GM19351 (cell line): ENCODE measurements around the gene IPCEF1.
"Not testable (repeated sequence)": the region's sequence is repeated elsewhere in the genome, so short reads cannot be mapped to it uniquely, and the experiment has no call there.

Source experiments
- ATAC-seq: cut with Tn5 transposase; IDR thresholded peaks from one replicate; pipeline ENCODE4 v1.9.1; 2021; ENCODE audit warnings: mild to moderate bottlenecking, moderate library complexity; ENCODE audit not compliant: unreplicated experiment

The IPCEF1 gene

GRCh38 chr6:154228521-154228905 is 128.1 kb downstream of the IPCEF1 start:
- ATAC-seq, result no peak

DNA sequence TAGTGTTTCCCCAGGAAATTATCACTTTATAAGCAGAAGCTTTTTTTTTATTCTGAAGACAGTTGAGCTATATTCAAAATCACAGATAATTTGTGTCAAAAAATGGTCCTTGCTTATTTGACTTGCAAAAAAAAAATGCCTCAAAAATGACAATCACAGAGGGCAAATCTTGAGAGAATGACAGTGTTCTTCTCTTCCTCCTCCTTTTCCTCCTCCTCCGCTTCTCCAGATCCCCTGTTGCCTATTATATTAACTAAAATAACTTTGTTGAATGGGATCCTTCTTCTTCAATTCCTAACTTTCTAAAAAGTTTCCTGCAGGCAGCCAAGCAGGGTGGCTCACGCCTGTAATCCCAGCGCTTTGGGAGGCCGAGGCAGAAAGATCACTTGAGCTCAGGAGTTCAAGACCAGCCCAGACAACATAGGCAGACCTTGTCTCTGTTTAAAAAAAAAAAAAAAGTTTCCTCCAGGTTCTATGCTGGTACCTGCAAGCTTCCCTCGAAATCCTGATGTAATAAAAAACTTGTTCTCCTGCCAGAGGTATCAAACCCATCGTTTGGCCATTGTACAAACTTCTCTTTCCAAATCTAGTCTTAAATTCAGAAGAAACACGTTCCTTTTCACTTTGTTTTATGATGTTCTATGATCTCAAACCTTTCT is 128.6 kb downstream of the IPCEF1 start:
- no peak for ATAC-seq

GRCh38 chr6:154226461-154226860 is 130.1 kb downstream of the IPCEF1 start:
- ATAC-seq, result no peak

DNA sequence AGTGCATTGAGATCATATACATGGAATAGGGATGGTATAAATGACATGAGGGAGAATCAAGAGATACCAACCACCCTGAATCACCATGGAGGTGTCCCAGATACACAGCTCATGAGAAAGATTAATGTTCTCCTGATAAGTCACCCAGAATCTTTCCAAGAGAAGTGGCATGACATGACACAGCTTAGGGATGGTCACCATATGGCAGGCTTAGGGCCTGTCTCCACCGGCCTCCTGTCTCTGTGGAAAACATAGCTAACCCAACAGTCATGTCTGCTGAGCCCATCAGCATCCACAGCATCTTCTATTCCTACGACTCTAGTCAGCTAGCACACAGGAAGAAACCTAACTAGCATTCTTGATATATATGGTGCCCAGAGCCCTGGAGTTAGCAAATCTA is 133.3 kb downstream of the IPCEF1 start:
- ATAC-seq, result no peak

DNA sequence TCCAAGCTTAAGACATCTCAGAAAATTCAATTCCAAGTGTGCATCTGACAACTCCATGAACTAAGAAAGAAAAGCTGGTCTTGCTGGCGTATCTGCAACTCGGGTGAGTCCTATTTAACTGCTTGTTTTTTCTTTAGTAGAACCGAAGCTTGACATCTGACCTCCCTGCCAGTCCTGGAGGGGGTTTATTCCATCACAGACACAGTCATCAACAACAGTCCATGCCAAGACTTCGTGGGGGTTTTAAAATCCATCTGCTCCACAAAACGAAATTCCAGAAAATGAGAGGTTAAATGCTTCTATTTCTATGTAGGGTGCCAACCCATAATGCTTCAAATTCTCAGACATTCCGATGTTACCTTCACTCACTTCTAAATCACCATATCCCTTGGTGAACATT is 133.9 kb downstream of the IPCEF1 start:
- ATAC-seq, result no peak

- no peak for ATAC-seq
Observed at GRCh38 chr6:154219250-154219649, 137.4 kb downstream of the IPCEF1 start.

- ATAC-seq, result no peak
Observed at GRCh38 chr6:154218787-154219186, 137.8 kb downstream of the IPCEF1 start.

DNA sequence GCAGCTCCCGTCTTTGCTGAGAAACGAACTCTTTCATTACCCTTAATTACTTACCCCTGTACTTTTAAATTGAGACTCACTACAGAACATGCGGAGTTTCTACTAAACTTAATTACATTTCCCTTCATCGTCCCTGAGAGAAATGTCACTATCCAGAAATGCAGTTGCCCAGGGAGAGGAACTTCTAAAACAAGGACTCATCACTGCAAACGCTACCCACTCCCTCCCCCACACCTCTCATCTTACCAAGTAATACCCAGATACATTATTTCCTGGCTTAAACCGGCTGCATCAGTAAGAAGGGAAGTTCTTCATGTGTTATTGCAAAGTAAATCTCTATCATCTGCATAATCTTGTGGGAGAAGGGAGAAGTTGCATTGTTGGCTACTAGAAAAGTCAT is 138.3 kb downstream of the IPCEF1 start:
- ATAC-seq, result no peak

DNA sequence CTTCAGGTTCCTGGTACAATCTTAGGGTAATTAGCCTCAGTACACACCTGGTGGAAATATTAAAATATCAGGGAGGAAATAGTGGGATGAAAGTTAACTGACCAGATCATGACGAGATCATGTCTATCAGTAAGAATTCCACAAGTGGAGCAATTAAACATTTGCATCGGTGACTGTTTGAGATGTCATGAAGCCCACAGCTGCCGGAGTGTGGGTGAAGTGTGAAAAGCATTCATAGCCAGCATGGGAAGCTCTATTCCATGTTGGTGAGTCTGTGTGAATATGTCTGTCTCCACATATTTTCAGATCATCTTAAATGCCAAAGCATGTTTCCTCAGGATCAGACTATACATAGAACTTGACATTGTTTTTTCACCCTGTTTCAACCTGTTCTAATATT is 142.8 kb downstream of the IPCEF1 start:
- no peak for ATAC-seq

- no peak for ATAC-seq
Observed at GRCh38 chr6:154210678-154211077, 145.9 kb downstream of the IPCEF1 start.

DNA sequence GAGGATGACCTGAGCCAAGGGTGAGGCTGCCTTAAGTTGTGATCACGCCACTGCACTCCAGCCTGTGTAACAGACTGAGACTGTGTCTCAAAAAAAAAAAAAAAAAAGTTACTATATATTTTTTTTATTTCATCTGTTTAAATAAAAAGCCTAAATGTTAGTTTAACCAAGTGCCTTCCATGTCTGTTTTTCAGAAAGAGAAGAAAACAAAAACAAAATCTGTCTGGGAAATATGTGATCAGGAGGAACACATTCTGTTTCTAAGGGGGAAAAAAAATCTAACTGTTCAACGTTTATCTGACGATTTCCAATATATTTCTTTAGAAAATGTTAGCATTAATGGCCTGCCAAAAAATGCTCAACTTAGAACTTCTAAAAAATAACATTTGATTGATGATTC is 147.0 kb downstream of the IPCEF1 start:
- no peak for ATAC-seq

- ATAC-seq, result no peak
Observed at GRCh38 chr6:154206996-154207395, 149.6 kb downstream of the IPCEF1 start.

DNA sequence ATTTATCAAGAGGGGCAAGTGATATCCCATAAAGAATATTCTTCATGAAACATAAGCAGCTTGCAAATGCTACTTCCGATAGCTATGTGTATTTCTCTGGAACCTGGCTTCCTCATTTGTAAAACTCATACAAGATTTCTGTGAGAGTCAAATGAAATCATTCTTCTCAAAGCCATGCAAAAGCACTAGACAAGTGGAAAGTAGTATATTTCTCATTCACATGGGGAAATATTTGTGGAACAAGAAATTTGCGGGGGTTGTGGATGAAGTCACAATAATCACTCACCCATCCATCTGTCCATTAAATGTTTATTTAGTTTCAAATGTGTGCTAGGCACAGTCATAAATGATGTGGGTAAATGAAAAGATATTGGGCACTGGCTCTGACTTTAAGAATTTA is 150.5 kb downstream of the IPCEF1 start:
- no peak for ATAC-seq

DNA sequence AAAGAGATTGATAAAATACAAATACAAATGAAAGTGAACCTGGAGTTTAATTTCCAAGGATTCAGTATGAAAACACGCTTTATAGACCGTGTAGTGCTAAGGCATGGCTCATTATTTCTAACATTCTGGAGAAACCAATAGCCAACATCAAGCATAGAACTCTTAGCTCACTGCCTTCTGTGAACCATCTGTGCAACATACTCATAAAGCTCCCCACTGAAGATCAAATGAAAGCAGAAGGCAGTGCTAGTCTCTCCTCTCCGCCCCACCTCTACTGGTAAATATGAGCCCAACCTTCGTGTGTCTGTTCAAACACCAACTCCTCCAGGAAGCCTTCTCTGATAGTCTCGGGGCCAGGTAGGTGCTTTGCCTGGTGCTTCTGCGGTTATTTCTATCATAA is 153.6 kb downstream of the IPCEF1 start:
- no peak for ATAC-seq

GRCh38 chr6:154202339-154202738 is 154.3 kb downstream of the IPCEF1 start:
- no peak for ATAC-seq

DNA sequence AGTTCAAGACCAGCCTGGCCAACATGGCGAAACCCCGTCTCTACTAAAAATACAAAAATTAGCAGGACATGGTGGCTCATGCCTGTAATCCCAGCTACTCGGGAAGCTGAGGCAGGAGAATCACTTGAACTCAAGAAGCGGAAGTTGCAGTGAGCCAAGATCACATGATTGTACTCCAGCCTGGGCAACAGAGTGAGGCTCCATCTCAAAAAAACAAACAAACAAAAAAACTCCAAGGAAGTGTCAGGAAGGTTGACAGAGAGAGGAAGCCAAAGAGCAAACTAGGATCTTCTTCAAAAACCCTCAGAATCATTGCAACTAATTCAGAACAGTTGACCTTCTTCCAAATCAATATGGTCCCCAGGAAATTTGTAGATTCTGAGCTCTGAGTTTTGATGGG is 154.9 kb downstream of the IPCEF1 start:
- not testable (repeated sequence) for ATAC-seq

DNA sequence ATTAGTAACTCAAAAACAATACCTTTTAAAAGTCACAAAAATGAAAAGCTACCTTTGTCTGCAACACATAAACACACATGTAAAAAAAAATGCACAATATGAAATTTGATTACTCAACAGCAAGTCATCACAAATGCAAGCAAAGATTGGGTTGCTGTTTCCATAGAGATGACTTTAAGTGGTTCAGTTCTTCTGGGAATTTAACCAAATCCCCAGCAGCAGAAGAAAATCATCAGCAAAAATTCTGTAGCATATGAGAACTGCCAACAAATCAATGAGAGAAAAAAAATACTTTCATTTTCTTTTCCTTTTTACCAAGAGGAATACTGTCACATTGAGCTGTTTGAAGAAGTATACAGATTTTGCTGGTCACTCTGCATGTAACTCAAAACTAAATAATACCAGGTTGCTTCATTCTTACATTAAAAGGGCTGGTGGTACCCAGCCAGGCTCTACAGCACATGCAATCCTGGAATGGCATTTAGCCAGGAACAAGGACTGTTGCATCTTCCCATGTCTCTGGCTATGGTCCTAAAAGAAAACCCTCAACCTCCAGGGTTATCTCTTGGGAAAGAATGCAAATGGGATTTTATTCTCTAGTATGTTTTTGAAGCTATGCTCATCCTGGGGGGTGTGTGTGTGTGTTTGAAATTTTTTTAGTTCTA is 159.3 kb downstream of the IPCEF1 start:
- no peak for ATAC-seq

DNA sequence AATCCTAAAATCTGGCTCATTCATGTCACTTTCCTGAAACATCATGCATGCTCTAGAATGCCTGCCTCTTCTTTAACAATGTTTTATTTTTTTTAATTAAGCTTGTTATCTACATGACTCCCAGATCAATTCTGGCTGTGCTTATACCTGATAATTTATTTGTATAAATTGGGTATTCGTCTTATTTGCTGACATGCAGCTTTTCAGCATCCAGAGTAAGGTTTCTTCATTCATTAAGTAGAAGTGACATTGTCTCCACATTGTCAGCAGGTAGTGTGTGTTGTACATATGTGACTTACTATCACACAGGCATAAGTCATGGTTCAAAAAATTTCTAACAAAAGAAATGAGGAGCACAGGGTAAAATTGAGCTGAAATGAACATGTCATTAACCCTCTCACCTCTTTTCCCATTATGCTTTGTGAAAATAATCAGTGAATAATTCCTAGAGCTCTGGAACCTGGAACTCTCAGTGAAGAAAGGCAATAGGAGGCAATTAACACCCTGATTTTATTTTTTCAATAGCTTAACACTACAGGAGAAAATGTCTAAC is 160.2 kb downstream of the IPCEF1 start:
- no peak for ATAC-seq

GRCh38 chr6:154187714-154188113 is 168.9 kb downstream of the IPCEF1 start:
- no peak for ATAC-seq

GRCh38 chr6:154187203-154187602 is 169.4 kb downstream of the IPCEF1 start:
- no peak for ATAC-seq

DNA sequence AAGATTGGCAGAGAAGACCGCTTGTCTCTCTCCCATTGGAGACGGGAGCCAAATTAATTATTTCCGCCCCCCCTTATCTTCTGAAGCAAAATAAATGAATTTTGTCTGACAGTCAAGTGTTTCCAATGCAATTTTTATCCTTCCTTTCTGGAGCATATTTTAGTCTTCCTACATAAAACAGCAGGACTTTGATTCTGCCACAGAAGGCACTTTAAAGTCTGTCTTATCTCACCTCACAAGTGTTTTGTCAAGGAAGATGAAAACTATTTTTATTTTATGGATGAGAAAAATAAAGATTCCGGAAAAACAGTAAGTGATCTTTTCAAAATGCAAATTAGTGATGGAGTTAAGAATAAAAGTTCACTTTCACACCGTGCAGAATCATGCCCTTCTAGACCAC is 177.2 kb downstream of the IPCEF1 start:
- ATAC-seq, result no peak

DNA sequence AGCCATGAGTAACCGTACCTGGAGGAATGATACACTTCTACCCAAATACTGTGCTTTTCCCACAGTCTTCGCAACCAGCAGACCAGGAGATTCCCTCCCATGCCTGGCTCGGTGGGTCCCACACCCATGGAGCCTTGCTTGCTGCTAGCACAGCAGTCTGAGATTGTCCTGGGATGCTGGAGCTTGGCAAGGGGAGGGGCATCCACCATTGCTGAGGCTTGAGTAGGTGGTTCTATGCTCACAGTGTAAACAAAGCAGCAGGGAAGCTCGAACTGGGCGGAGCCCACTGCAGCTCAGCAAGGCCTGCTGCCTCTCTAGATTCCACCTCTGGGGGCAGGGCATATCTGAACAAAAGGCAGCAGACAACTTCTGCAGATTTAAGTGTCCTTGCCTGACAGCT is 184.2 kb downstream of the IPCEF1 start:
- ATAC-seq, result not testable (repeated sequence)

- no peak for ATAC-seq
Observed at GRCh38 chr6:154170106-154170505, 186.5 kb downstream of the IPCEF1 start.
